HG03342 (cell line): Measurements from ENCODE around the gene NKD2.
"Not testable (repeated sequence)": the region's sequence is repeated elsewhere in the genome, so short reads cannot be mapped to it uniquely, and the experiment has no call there.

Experiments used
- ATAC-seq: cut with Tn5 transposase; IDR thresholded peaks from one replicate; pipeline ENCODE4 v1.9.1; 2021; ENCODE audit warnings: mild to moderate bottlenecking, moderate library complexity; ENCODE audit not compliant: unreplicated experiment

NKD2 gene

GRCh38 chr5:999724-1000123 lies 8.9 kb upstream of the NKD2 start:
- no peak for ATAC-seq

- ATAC-seq = no peak
These were observed 8.3 kb upstream of the NKD2 start for GRCh38 chr5:1000329-1000728.

- not testable (repeated sequence) for ATAC-seq
These were observed 7.8 kb upstream of the NKD2 start for GRCh38 chr5:1000831-1001230.

GRCh38 chr5:1001406-1002270 lies 7.0 kb upstream of the NKD2 start:
- no peak for ATAC-seq

- ATAC-seq = no peak
These were observed 6.4 kb upstream of the NKD2 start for GRCh38 chr5:1002271-1002546.

- ATAC-seq = no peak
These were observed 5.8 kb upstream of the NKD2 start for GRCh38 chr5:1002836-1003235.

- ATAC-seq = no peak
These were observed 5.2 kb upstream of the NKD2 start for GRCh38 chr5:1003296-1003937.

- ATAC-seq = no peak
These were observed 3.9 kb upstream of the NKD2 start for GRCh38 chr5:1004461-1005248.

- ATAC-seq = no peak
These were observed 3.3 kb upstream of the NKD2 start for GRCh38 chr5:1005249-1005851.

GRCh38 chr5:1005904-1006655 lies 2.5 kb upstream of the NKD2 start:
- ATAC-seq = no peak

GRCh38 chr5:1006656-1007071 lies 1.9 kb upstream of the NKD2 start:
- ATAC-seq = no peak

- ATAC-seq = no peak
These were observed 1.4 kb upstream of the NKD2 start for GRCh38 chr5:1007221-1007680.

- no peak for ATAC-seq
These were observed 736 bp upstream of the NKD2 start for GRCh38 chr5:1007681-1008450.

- no peak for ATAC-seq
These were observed 968 bp downstream of the NKD2 start for GRCh38 chr5:1009359-1010180.

GRCh38 chr5:1010181-1010510 lies 1.5 kb downstream of the NKD2 start:
- ATAC-seq = no peak

- ATAC-seq = no peak
These were observed 2.0 kb downstream of the NKD2 start for GRCh38 chr5:1010641-1011046.

GRCh38 chr5:1011226-1011631 lies 2.6 kb downstream of the NKD2 start:
- ATAC-seq = no peak

- no peak for ATAC-seq
These were observed 3.2 kb downstream of the NKD2 start for GRCh38 chr5:1011741-1012312.
